ENCODE data around the gene RAD51B. TPM values are rescaled to one million over a fixed set of nuclear protein-coding genes. Genes with fewer than 3 reads are reported as not detected.

RAD51B gene
- total RNA-seq, 1 experiment from 2014 or later, result 14.2 TPM

DNA sequence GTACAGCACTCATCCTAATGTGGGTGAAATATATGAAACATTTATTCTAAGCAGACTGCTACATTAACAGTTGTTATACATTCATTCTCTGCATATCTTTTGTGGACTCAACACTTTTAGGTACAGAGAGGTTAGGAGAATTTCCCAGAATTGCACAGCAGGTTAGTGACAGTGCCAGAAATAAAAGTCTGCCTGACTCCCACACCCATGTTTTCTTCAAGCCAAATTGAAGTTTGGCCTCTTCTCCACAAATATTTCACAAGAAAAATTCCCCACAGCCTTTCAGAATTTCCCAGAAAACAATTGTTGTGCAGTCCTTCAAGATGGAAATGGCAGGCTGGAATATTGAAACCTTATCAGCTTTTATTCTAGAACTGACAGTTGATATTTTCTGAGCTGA lies 464.8 kb downstream of the RAD51B start:
- Mint-ChIP-seq H3K4me1 (peaks cover 17% of the 10 kb centered on the region), H3K27ac (no peak overlapping the region), H3K27me3 (ENCODE audit: low read depth) (no peaks in the 10 kb centered on the region), H3K4me3 (no peak overlapping the region), H3K9me3 (no peaks in the 10 kb centered on the region), H3K36me3 (no peaks in the 10 kb centered on the region)
- ChIA-PET CTCF (interaction anchor here (0.6 to 1.4 kb wide), 2 partner anchors 14 to 860 kb away, joined by 3 to 5 read pairs; no protein-coding TSS in a partner anchor), POLR2A (no interaction called here)
- TF ChIP-seq SP1 (CRISPR knock-in tag; conservative IDR thresholded peaks at IDR 0.05), result no peak
- TF ChIP-seq, protein P1, sequence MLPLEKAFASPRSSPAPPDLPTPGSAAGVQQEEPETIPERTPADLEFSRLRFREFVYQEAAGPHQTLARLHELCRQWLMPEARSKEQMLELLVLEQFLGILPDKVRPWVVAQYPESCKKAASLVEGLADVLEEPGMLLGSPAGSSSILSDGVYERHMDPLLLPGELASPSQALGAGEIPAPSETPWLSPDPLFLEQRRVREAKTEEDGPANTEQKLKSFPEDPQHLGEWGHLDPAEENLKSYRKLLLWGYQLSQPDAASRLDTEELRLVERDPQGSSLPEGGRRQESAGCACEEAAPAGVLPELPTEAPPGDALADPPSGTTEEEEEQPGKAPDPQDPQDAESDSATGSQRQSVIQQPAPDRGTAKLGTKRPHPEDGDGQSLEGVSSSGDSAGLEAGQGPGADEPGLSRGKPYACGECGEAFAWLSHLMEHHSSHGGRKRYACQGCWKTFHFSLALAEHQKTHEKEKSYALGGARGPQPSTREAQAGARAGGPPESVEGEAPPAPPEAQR (CRISPR knock-in tag; IDR thresholded peaks at IDR 0.05), result no peak
- TF ChIP-seq NR2C2 (CRISPR knock-in tag; IDR thresholded peaks at IDR 0.05), result no peak
- TF ChIP-seq, protein P2, sequence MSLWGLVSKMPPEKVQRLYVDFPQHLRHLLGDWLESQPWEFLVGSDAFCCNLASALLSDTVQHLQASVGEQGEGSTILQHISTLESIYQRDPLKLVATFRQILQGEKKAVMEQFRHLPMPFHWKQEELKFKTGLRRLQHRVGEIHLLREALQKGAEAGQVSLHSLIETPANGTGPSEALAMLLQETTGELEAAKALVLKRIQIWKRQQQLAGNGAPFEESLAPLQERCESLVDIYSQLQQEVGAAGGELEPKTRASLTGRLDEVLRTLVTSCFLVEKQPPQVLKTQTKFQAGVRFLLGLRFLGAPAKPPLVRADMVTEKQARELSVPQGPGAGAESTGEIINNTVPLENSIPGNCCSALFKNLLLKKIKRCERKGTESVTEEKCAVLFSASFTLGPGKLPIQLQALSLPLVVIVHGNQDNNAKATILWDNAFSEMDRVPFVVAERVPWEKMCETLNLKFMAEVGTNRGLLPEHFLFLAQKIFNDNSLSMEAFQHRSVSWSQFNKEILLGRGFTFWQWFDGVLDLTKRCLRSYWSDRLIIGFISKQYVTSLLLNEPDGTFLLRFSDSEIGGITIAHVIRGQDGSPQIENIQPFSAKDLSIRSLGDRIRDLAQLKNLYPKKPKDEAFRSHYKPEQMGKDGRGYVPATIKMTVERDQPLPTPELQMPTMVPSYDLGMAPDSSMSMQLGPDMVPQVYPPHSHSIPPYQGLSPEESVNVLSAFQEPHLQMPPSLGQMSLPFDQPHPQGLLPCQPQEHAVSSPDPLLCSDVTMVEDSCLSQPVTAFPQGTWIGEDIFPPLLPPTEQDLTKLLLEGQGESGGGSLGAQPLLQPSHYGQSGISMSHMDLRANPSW (CRISPR knock-in tag; conservative IDR thresholded peaks at IDR 0.05; ENCODE audit: low read depth), result no peak
- TF ChIP-seq IRF2 (CRISPR knock-in tag; IDR thresholded peaks at IDR 0.05; ENCODE audit: borderline replicate concordance, low read depth), result no peak
- no peak for TF ChIP-seq ZNF263 (CRISPR knock-in tag; IDR thresholded peaks at IDR 0.05; ENCODE audit: low read depth)
- no peak for TF ChIP-seq CBFB (CRISPR knock-in tag; IDR thresholded peaks at IDR 0.05; ENCODE audit: low read depth)
- TF ChIP-seq, protein P3, sequence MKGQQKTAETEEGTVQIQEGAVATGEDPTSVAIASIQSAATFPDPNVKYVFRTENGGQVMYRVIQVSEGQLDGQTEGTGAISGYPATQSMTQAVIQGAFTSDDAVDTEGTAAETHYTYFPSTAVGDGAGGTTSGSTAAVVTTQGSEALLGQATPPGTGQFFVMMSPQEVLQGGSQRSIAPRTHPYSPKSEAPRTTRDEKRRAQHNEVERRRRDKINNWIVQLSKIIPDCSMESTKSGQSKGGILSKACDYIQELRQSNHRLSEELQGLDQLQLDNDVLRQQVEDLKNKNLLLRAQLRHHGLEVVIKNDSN (CRISPR knock-in tag; IDR thresholded peaks at IDR 0.05), result no peak
- TF ChIP-seq, protein P4, sequence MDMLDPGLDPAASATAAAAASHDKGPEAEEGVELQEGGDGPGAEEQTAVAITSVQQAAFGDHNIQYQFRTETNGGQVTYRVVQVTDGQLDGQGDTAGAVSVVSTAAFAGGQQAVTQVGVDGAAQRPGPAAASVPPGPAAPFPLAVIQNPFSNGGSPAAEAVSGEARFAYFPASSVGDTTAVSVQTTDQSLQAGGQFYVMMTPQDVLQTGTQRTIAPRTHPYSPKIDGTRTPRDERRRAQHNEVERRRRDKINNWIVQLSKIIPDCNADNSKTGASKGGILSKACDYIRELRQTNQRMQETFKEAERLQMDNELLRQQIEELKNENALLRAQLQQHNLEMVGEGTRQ (CRISPR knock-in tag; IDR thresholded peaks at IDR 0.05), result no peak
- TF ChIP-seq NFATC4 (CRISPR knock-in tag; IDR thresholded peaks at IDR 0.05), result no peak
- TF ChIP-seq, protein P5, sequence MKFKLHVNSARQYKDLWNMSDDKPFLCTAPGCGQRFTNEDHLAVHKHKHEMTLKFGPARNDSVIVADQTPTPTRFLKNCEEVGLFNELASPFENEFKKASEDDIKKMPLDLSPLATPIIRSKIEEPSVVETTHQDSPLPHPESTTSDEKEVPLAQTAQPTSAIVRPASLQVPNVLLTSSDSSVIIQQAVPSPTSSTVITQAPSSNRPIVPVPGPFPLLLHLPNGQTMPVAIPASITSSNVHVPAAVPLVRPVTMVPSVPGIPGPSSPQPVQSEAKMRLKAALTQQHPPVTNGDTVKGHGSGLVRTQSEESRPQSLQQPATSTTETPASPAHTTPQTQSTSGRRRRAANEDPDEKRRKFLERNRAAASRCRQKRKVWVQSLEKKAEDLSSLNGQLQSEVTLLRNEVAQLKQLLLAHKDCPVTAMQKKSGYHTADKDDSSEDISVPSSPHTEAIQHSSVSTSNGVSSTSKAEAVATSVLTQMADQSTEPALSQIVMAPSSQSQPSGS (CRISPR knock-in tag; IDR thresholded peaks at IDR 0.05; ENCODE audit: borderline replicate concordance, low read depth), result no peak
- ATAC-seq (no peak), DNase-seq (ENCODE audit: low spot score) (no peak)

DNA sequence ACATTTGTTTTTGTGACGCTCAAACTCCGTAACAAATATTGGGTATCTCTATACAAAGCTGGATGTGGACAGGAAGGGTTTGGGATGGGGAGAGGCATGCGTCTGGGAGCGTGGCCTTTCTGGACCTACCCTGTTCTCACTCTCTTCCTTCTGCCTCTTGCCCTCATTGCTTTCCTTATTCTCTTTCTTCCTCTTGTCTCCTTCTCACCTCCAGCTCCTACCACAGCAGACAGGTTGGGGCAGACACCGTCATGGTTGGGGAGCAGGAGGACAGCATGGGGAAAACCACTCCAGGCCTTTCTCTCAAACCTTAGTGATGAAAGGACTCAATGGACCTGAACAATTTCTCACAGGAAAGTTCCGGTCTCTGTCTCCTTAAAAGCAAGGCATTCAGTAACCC lies 465.3 kb downstream of the RAD51B start:
- DNase-seq (ENCODE audit: low spot score), result no peak
- H3K36me3 Mint-ChIP-seq, result no peaks in the 10 kb centered on the region
- no peak overlapping the region for H3K27ac Mint-ChIP-seq
- no peak for ATAC-seq
- TF ChIP-seq JAZF1 (CRISPR knock-in tag; IDR thresholded peaks at IDR 0.05), result no peak
- TF ChIP-seq, protein P6, sequence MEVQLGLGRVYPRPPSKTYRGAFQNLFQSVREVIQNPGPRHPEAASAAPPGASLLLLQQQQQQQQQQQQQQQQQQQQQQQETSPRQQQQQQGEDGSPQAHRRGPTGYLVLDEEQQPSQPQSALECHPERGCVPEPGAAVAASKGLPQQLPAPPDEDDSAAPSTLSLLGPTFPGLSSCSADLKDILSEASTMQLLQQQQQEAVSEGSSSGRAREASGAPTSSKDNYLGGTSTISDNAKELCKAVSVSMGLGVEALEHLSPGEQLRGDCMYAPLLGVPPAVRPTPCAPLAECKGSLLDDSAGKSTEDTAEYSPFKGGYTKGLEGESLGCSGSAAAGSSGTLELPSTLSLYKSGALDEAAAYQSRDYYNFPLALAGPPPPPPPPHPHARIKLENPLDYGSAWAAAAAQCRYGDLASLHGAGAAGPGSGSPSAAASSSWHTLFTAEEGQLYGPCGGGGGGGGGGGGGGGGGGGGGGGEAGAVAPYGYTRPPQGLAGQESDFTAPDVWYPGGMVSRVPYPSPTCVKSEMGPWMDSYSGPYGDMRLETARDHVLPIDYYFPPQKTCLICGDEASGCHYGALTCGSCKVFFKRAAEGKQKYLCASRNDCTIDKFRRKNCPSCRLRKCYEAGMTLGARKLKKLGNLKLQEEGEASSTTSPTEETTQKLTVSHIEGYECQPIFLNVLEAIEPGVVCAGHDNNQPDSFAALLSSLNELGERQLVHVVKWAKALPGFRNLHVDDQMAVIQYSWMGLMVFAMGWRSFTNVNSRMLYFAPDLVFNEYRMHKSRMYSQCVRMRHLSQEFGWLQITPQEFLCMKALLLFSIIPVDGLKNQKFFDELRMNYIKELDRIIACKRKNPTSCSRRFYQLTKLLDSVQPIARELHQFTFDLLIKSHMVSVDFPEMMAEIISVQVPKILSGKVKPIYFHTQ (CRISPR knock-in tag; IDR thresholded peaks at IDR 0.05), result no peak
- no peak for TF ChIP-seq TEAD1 (CRISPR knock-in tag; IDR thresholded peaks at IDR 0.05)
- POLR2A ChIA-PET, result no interaction called here
- peaks cover 17% of the 10 kb centered on the region for H3K4me1 Mint-ChIP-seq
- H3K4me3 Mint-ChIP-seq, result no peak overlapping the region
- CTCF ChIA-PET, result interaction anchor here (0.6 to 1.4 kb wide), 2 partner anchors 14 to 861 kb away, joined by 3 to 5 read pairs; no protein-coding TSS in a partner anchor
- H3K27me3 Mint-ChIP-seq (ENCODE audit: low read depth), result no peaks in the 10 kb centered on the region
- no peaks in the 10 kb centered on the region for H3K9me3 Mint-ChIP-seq
